ENCODE measurements around the gene MBOAT7.

The MBOAT7 gene

DNA sequence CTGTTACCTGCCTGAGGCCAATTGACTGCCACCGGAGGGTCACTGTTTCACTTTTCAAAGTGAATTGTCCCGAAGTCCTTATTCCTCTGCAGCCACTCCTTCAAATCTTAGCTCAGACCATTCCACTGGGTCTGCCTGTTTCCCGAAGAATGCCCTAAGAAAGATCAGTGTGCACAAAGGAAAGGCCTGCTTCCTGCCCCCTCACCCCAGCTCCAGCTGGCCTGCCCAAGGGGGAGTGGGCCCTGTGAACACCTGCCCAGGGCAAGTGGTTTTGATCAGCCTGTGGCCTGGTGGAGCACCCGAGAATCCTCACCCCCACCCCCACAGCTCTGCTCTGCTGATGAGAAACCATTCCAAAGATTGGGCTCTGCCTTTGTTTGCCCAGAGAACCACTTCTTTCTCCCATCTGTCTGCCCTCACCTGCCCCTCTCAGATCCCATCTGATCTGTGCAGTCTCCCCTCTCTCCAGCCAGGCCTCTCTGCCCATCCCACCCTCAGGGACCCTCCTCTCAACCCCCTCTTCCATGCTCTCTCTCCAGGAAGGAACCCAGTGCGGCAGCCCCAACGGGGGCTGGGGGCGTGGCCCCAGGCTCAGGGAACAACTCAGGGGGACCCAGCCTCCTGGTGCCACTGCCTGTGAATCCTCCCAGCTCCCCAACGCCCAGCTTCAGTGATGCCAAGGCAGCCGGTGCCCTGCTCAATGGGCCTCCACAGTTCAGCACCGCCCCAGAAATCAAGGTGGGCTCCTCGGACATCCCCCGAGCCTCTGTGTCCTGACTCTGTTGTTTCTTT is 40.2 kb downstream of the MBOAT7 start:
- no peak for DNase-seq (ENCODE audit: extremely low read depth, insufficient read length)
- TF ChIP-seq CTCF (IDR thresholded peaks at IDR 0.05; ENCODE audit: insufficient read depth, low read length, poor library complexity, severe bottlenecking) = no peak
- Histone ChIP-seq H3K27me3 (replicated peaks; ENCODE audit: control insufficient read depth, insufficient read depth, low read length) (no peaks in the 10 kb centered on the region), H3K4me3 (replicated peaks; ENCODE audit: low read depth, low read length) (no peak overlapping the region), H3K36me3 (ENCODE audit: control insufficient read depth, insufficient read depth, low read length) (peaks cover 64% of the 10 kb centered on the region)

DNA sequence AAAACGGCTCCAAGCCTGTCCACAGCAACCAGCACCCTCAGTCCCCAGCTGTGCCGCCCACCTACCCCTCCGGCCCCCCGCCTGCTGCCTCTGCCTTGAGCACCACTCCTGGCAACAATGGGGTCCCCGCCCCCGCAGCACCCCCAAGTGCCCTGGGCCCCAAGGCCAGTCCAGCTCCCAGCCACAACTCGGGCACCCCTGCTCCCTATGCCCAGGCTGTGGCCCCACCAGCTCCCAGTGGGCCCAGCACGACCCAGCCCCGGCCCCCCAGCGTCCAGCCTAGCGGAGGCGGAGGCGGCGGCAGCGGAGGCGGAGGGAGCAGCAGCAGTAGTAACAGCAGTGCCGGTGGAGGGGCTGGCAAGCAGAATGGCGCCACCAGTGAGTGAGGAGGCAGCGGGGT is 41.2 kb downstream of the MBOAT7 start:
- Histone ChIP-seq H3K27me3 (replicated peaks; ENCODE audit: control insufficient read depth, insufficient read depth, low read length) (no peaks in the 10 kb centered on the region), H3K4me3 (replicated peaks; ENCODE audit: low read depth, low read length) (no peak overlapping the region), H3K36me3 (ENCODE audit: control insufficient read depth, insufficient read depth, low read length) (peaks cover 67% of the 10 kb centered on the region)
- no peak for TF ChIP-seq CTCF (IDR thresholded peaks at IDR 0.05; ENCODE audit: insufficient read depth, low read length, poor library complexity, severe bottlenecking)
- DNase-seq (ENCODE audit: extremely low read depth, insufficient read length) = no peak

DNA sequence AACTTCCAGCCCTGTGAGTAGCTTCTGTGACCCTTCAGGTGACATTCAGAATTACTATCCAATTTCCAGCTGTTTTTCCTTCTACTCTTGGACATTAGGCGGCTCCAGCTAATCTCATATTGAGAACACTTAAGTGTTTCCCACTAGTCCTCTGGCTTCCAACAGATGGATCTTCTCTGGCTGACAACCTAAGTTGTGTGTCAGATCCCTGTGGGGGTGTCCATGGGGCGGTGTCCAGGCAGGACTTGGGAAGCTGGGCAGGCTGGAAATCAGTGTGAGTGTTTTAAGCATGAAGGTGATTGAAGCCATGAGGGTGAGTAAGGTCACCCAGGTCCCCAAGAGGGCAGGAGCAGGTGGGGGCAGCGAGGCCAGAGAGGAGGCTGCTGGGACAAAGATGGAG is 41.7 kb downstream of the MBOAT7 start:
- TF ChIP-seq CTCF (IDR thresholded peaks at IDR 0.05; ENCODE audit: insufficient read depth, low read length, poor library complexity, severe bottlenecking) = no peak

DNA sequence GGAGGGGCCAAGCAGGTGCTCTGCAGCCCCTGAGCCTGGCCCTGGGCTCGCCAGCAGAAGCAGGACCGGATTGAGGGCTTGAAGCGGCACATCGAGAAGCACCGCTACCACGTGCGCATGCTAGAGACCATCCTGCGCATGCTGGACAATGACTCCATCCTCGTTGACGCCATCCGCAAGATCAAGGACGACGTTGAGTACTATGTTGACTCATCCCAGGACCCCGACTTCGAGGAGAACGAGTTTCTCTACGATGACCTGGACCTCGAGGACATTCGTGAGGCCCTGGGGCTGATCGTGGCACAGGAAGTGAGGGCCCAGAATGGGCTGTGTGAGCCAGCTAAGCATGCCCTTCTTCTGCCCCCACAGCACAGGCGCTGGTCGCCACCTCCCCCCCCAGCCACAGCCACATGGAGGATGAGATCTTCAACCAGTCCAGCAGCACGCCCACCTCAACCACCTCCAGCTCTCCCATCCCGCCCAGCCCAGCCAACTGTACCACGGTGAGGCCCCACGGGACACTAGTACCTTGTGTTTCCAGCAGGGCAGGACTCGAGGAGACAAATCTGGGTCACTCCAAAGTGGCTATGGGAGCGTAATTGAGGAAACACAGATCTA is 43.7 kb downstream of the MBOAT7 start:
- no peak overlapping the region for H3K4me3 ChIP-seq (replicated peaks; ENCODE audit: low read depth, low read length)
- no peak for DNase-seq (ENCODE audit: extremely low read depth, insufficient read length)
- H3K36me3 ChIP-seq (ENCODE audit: control insufficient read depth, insufficient read depth, low read length) = peaks cover 67% of the 10 kb centered on the region
- TF ChIP-seq CTCF (IDR thresholded peaks at IDR 0.05; ENCODE audit: insufficient read depth, low read length, poor library complexity, severe bottlenecking) = no peak
- no peaks in the 10 kb centered on the region for H3K27me3 ChIP-seq (replicated peaks; ENCODE audit: control insufficient read depth, insufficient read depth, low read length)

More for the DNA sequence above, 41.7 kb downstream of the MBOAT7 start:
- Histone ChIP-seq H3K36me3 (ENCODE audit: control insufficient read depth, insufficient read depth, low read length) (peaks cover 69% of the 10 kb centered on the region), H3K4me3 (replicated peaks; ENCODE audit: low read depth, low read length) (no peak overlapping the region), H3K27me3 (replicated peaks; ENCODE audit: control insufficient read depth, insufficient read depth, low read length) (no peaks in the 10 kb centered on the region)
- DNase-seq (ENCODE audit: extremely low read depth, insufficient read length) = no peak

GRCh38 chr19:54142166-54142780 is 47.1 kb downstream of the MBOAT7 start:
- Histone ChIP-seq H3K4me3 (replicated peaks; ENCODE audit: low read depth, low read length) (no peak overlapping the region), H3K27me3 (replicated peaks; ENCODE audit: control insufficient read depth, insufficient read depth, low read length) (no peaks in the 10 kb centered on the region), H3K36me3 (ENCODE audit: control insufficient read depth, insufficient read depth, low read length) (peaks cover 53% of the 10 kb centered on the region)
- TF ChIP-seq CTCF (IDR thresholded peaks at IDR 0.05; ENCODE audit: insufficient read depth, low read length, poor library complexity, severe bottlenecking) = no peak
- no peak for DNase-seq (ENCODE audit: extremely low read depth, insufficient read length)

Data from GM06990 (cell line).